DOHH2 (cell line): ENCODE results near the gene MRGPRD.

ENCODE experiments used
- EZH2phosphoT487 ChIP-seq: fragments of 200-600 bp; sonication (generic); IDR thresholded peaks from 2 replicates; pipeline ENCODE4 v1.6.1; 2017; ENCODE audit warnings: borderline replicate concordance, mild to moderate bottlenecking, antibody characterized with exemption, low read length, moderate library complexity, mixed read lengths
- TF ChIP-seq, protein P1 (sequence below): fragments of 200-600 bp; sonication (generic); IDR thresholded peaks from one replicate; pipeline ENCODE4 v1.5.1; 2014; ENCODE audit warnings: antibody characterized with exemption, mild to moderate bottlenecking, low read depth, low read length; ENCODE audit not compliant: poor library complexity, severe bottlenecking

DNA sequence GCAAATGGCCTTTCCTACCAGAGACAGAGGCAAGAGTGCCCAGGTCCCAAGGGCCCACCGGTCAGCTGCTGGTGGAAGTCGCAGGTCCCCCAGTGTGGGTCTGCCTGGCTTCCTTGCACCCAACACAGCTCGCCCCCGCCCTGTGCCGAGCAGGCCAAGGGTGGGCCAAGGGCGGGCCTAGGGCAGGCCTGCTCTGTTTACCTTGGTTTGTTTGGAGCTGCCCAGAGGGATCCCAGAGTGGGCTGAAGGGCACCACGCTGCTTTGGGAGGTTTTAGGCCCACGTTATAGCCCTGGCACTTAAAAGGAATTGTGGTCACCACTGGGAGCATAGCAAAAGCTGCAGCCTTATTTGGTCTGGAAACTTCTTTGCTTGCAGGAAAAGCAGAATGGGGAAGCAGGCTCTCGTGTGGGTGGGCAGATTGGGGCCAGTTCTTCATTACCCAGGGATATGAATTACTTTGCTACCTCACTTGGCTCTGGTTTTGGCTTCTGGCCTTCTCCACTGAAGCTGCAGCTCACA is 38.0 kb downstream of the MRGPRD start:
- TF ChIP-seq, protein P1, sequence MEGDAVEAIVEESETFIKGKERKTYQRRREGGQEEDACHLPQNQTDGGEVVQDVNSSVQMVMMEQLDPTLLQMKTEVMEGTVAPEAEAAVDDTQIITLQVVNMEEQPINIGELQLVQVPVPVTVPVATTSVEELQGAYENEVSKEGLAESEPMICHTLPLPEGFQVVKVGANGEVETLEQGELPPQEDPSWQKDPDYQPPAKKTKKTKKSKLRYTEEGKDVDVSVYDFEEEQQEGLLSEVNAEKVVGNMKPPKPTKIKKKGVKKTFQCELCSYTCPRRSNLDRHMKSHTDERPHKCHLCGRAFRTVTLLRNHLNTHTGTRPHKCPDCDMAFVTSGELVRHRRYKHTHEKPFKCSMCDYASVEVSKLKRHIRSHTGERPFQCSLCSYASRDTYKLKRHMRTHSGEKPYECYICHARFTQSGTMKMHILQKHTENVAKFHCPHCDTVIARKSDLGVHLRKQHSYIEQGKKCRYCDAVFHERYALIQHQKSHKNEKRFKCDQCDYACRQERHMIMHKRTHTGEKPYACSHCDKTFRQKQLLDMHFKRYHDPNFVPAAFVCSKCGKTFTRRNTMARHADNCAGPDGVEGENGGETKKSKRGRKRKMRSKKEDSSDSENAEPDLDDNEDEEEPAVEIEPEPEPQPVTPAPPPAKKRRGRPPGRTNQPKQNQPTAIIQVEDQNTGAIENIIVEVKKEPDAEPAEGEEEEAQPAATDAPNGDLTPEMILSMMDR = no peak
- no peak for TF ChIP-seq EZH2phosphoT487
